GM12878 (cell line): Measurements from ENCODE around the gene RRH. TPM values are rescaled to one million over a fixed set of nuclear protein-coding genes. Genes with fewer than 3 reads are reported as not detected.

Source experiments
- CBFB ChIP-seq: IDR thresholded peaks from 2 replicates; pipeline ENCODE4 v1.6.1; 2016; ENCODE audit warnings: antibody characterized with exemption, low read depth
- CEBPB ChIP-seq, 2 experiments: fragments of 150-350 bp in 1 of 2; IDR thresholded peaks; 2 replicates each; pipeline ENCODE4 v1.6.1; 2012 to 2014; ENCODE audit warnings: low read depth in 2 of 2, low read length in 2 of 2, borderline replicate concordance in 1 of 2, inconsistent platforms in 1 of 2
- EP300 ChIP-seq, 2 experiments: fragments of 150-350 bp in 1 of 2; IDR thresholded peaks; 2 replicates each; pipeline ENCODE4 v1.6.1; 2011 to 2012; ENCODE audit warnings: low read depth in 2 of 2, low read length in 2 of 2, borderline replicate concordance in 1 of 2, improper control_type of control experiment in 1 of 2, inconsistent platforms in 1 of 2; ENCODE audit not compliant: control insufficient read depth in 1 of 2
- GATAD2B ChIP-seq: fragments of 450-650 bp; conservative IDR thresholded peaks from 2 replicates; pipeline ENCODE4 v1.6.1; 2017; ENCODE audit warnings: low read depth, mild to moderate bottlenecking, moderate library complexity
- SIX5 ChIP-seq: IDR thresholded peaks from 2 replicates; pipeline ENCODE4 v1.6.1; 2011; ENCODE audit warnings: mild to moderate bottlenecking, low read depth, low read length, moderate library complexity; ENCODE audit not compliant: severe bottlenecking
- STAT1 ChIP-seq: fragments of 450-650 bp; conservative IDR thresholded peaks from 2 replicates; pipeline ENCODE4 v1.6.1; 2014; ENCODE audit warnings: antibody characterized with exemption, mild to moderate bottlenecking
- STAT3 ChIP-seq: IDR thresholded peaks from 2 replicates; pipeline ENCODE4 v1.6.1; 2011; ENCODE audit warnings: low read depth, low read length, improper control_type of control experiment
- polyA plus RNA-seq, 11 experiments: library from polyadenylated mRNA; depleted of rRNA in 4 of 11; unstranded in 6 of 11; stranded (reverse) in 5 of 11; fragments of >200 nt; fragmentation: Nextera tagmentation in 4 of 11; fragmentation: Illumina TruSeq in 1 of 11; extraction: Ambion mirVana in 4 of 11; extraction: Trizol in 1 of 11; gene quantifications; 1 replicate in 1 of 11; 2 replicates in 10 of 11; pipeline versions ENCODE4 v1.2.1 to v1.2.3, GENCODE V29; 2011 to 2016; ENCODE audit warnings: inconsistent platforms in 2 of 11, missing spikeins in 2 of 11, low read depth in 1 of 11
- total RNA-seq, 4 experiments: library from RNA; depleted of rRNA in 3 of 4; stranded (reverse); fragments of >200 nt in 3 of 4; fragmentation: Illumina TruSeq in 1 of 4; extraction: Trizol in 1 of 4; gene quantifications; 2 replicates each; pipeline versions ENCODE4 v1.2.1 to v1.2.3, GENCODE V29; 2013 to 2021
- TF ChIP-seq, protein P1 (sequence below): IDR thresholded peaks from 2 replicates; pipeline ENCODE4 v1.6.1; 2011; ENCODE audit warnings: mild to moderate bottlenecking, low read depth, low read length, moderate library complexity; ENCODE audit not compliant: insufficient replicate concordance
- TF ChIP-seq, protein P2 (sequence below): fragments of 450-650 bp; IDR thresholded peaks from 2 replicates; pipeline ENCODE4 v1.6.1; 2017; ENCODE audit warnings: mild to moderate bottlenecking, low read depth, inconsistent platforms; ENCODE audit not compliant: poor library complexity, severe bottlenecking
- TF ChIP-seq, protein P3 (sequence below): fragments of 450-650 bp; formaldehyde crosslinking; IDR thresholded peaks from 2 replicates; pipeline ENCODE4 v1.4.0; 2020; ENCODE audit warnings: mild to moderate bottlenecking, moderate library complexity
- TF ChIP-seq, protein P4 (sequence below): IDR thresholded peaks from 2 replicates; pipeline ENCODE4 v1.6.1; 2011; ENCODE audit warnings: borderline replicate concordance, low read depth, mild to moderate bottlenecking, moderate library complexity, mixed read lengths, low read length; ENCODE audit not compliant: insufficient read depth; ENCODE audit errors: extremely low read length

Gene RRH
- total and polyA plus RNA-seq, 10 of the 15 experiments (the other 5 are each of a cell fraction or from before 2014, with no cell fraction given): 0.06 to 0.24 (median 0.12) TPM; not detected in 6

DNA sequence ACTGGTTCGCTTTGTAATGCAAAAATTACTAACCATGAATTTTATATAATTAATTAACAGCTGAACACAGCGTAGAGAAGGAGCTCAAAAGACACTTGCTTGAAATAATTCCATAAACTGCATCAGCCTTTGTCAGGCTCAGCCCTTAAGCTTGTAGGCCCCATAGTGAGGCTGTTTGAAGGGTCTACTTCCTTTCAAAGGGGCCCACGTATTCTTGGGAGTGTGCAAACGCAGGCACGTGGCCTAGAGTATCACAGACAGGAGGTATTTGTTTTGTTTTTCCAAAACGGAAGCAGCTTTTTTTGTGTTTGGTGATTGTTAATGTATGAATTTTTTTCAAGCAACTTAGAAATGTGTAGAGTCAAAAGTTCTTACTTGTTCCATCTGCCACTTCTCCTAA lies 59.3 kb downstream of the RRH start (continued):
- TF ChIP-seq, protein P1, sequence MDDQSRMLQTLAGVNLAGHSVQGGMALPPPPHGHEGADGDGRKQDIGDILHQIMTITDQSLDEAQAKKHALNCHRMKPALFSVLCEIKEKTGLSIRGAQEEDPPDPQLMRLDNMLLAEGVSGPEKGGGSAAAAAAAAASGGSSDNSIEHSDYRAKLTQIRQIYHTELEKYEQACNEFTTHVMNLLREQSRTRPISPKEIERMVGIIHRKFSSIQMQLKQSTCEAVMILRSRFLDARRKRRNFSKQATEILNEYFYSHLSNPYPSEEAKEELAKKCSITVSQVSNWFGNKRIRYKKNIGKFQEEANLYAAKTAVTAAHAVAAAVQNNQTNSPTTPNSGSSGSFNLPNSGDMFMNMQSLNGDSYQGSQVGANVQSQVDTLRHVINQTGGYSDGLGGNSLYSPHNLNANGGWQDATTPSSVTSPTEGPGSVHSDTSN: no peak
- TF ChIP-seq, protein P2, sequence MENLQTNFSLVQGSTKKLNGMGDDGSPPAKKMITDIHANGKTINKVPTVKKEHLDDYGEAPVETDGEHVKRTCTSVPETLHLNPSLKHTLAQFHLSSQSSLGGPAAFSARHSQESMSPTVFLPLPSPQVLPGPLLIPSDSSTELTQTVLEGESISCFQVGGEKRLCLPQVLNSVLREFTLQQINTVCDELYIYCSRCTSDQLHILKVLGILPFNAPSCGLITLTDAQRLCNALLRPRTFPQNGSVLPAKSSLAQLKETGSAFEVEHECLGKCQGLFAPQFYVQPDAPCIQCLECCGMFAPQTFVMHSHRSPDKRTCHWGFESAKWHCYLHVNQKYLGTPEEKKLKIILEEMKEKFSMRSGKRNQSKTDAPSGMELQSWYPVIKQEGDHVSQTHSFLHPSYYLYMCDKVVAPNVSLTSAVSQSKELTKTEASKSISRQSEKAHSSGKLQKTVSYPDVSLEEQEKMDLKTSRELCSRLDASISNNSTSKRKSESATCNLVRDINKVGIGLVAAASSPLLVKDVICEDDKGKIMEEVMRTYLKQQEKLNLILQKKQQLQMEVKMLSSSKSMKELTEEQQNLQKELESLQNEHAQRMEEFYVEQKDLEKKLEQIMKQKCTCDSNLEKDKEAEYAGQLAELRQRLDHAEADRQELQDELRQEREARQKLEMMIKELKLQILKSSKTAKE: no peak
- TF ChIP-seq STAT1 (no peak), STAT3 (no peak), GATAD2B (no peak), EP300 (IDR thresholded peaks at IDR 0.05; ENCODE audit: borderline replicate concordance in 1 of 2, control insufficient read depth in 1 of 2, low read depth in 2 of 2, low read length in 2 of 2) (no peak), CBFB (no peak), CEBPB (IDR thresholded peaks at IDR 0.05; ENCODE audit: borderline replicate concordance in 1 of 2, low read depth in 2 of 2, low read length in 2 of 2) (no peak), SIX5 (no peak)
- TF ChIP-seq, protein P3, sequence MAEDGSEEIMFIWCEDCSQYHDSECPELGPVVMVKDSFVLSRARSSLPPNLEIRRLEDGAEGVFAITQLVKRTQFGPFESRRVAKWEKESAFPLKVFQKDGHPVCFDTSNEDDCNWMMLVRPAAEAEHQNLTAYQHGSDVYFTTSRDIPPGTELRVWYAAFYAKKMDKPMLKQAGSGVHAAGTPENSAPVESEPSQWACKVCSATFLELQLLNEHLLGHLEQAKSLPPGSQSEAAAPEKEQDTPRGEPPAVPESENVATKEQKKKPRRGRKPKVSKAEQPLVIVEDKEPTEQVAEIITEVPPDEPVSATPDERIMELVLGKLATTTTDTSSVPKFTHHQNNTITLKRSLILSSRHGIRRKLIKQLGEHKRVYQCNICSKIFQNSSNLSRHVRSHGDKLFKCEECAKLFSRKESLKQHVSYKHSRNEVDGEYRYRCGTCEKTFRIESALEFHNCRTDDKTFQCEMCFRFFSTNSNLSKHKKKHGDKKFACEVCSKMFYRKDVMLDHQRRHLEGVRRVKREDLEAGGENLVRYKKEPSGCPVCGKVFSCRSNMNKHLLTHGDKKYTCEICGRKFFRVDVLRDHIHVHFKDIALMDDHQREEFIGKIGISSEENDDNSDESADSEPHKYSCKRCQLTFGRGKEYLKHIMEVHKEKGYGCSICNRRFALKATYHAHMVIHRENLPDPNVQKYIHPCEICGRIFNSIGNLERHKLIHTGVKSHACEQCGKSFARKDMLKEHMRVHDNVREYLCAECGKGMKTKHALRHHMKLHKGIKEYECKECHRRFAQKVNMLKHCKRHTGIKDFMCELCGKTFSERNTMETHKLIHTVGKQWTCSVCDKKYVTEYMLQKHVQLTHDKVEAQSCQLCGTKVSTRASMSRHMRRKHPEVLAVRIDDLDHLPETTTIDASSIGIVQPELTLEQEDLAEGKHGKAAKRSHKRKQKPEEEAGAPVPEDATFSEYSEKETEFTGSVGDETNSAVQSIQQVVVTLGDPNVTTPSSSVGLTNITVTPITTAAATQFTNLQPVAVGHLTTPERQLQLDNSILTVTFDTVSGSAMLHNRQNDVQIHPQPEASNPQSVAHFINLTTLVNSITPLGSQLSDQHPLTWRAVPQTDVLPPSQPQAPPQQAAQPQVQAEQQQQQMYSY: no peak
- TF ChIP-seq, protein P4, sequence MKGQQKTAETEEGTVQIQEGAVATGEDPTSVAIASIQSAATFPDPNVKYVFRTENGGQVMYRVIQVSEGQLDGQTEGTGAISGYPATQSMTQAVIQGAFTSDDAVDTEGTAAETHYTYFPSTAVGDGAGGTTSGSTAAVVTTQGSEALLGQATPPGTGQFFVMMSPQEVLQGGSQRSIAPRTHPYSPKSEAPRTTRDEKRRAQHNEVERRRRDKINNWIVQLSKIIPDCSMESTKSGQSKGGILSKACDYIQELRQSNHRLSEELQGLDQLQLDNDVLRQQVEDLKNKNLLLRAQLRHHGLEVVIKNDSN: no peak
